ENCODE data around the gene MLLT3. TPM values are rescaled to one million over a fixed set of nuclear protein-coding genes. Genes with fewer than 3 reads are reported as not detected.

MLLT3 gene
- total RNA-seq, 3 donors from 2014 or later (not counting 1 experiment from before 2014, with no cell fraction given), result 24.3 to 26.6 (median 25.2) TPM

DNA sequence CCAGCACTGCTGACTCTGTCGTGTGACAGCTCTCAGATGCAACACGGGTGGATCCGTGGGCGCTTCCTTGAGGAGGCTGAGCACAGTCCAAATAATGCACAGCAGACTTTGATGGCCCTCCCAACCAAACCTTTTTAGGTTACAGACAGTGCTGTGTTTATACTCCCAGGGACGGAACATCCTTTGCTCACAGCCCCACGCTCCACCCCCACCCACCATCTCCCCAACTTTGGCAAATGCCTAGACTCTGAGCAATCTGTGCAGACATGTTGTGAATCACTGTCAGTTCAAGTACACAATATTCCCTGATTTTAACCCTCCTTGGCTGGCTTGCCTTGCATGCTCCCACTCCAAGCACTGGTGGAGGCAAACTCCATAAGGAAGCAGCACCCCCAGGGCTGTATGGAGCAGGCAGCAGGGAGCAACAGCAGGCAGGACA lies 324.6 kb downstream of the MLLT3 start:
- Histone ChIP-seq H3K27ac (ENCODE audit: low read length) (no peak overlapping the region), H3K4me1 (ENCODE audit: control insufficient read depth, insufficient read depth, low read length) (no peaks in the 10 kb centered on the region), H3K9me3 (ENCODE audit: control insufficient read depth, insufficient read depth, low read length) (no peaks in the 10 kb centered on the region), H3K36me3 (ENCODE audit: control insufficient read depth, insufficient read depth, low read length) (no peaks in the 10 kb centered on the region), H3K4me3 (ENCODE audit: low read length) (no peak overlapping the region), H3K27me3 (ENCODE audit: control insufficient read depth, insufficient read depth, low read length) (no peaks in the 10 kb centered on the region)
- H3K27ac Mint-ChIP-seq, result no peak overlapping the region
- no peaks in the 10 kb centered on the region for H3K4me1 Mint-ChIP-seq
- intact Hi-C loops (cut with micrococcal nuclease), result no loop called here
- ATAC-seq (peak in 1 of 3 donors; percentile 3), DNase-seq (no peak)
- H3K27me3 Mint-ChIP-seq (ENCODE audit: low read depth in 2 of 2), result peaks cover 0 to 21% of the 10 kb centered on the region in 2 donors
- H3K9me3 Mint-ChIP-seq, result no peaks in the 10 kb centered on the region
- H3K4me3 Mint-ChIP-seq, result no peak overlapping the region
- 86% methylated on average over 6 of the region's 6 CpGs for WGBS (ENCODE audit: insufficient coverage)
- no peaks in the 10 kb centered on the region for H3K36me3 Mint-ChIP-seq
- TF ChIP-seq, protein P1, sequence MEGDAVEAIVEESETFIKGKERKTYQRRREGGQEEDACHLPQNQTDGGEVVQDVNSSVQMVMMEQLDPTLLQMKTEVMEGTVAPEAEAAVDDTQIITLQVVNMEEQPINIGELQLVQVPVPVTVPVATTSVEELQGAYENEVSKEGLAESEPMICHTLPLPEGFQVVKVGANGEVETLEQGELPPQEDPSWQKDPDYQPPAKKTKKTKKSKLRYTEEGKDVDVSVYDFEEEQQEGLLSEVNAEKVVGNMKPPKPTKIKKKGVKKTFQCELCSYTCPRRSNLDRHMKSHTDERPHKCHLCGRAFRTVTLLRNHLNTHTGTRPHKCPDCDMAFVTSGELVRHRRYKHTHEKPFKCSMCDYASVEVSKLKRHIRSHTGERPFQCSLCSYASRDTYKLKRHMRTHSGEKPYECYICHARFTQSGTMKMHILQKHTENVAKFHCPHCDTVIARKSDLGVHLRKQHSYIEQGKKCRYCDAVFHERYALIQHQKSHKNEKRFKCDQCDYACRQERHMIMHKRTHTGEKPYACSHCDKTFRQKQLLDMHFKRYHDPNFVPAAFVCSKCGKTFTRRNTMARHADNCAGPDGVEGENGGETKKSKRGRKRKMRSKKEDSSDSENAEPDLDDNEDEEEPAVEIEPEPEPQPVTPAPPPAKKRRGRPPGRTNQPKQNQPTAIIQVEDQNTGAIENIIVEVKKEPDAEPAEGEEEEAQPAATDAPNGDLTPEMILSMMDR (IDR thresholded peaks at IDR 0.05), result no peak

DNA sequence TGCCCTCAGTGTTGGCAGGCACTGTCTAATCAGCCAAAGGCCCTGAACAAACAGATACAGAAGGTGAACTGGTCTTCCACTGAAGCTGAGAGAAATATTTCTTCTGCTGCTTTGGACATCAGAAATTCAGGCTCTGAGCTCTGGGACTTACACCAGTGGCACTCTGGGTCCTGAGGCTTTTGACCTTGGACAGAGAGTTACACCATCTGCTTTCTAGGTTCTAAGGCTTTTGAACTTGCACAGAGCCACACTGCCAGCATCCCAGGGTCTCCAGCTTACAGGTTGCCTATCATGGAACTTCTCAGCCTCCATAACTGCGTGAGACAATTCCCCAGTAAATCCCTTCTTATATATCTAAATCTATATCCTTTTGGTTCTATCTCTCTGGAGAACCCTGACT lies 326.7 kb downstream of the MLLT3 start:
- WGBS (ENCODE audit: insufficient coverage), result 100% methylated on average over 1 of the region's 1 CpG
- H3K9me3 Mint-ChIP-seq, result no peaks in the 10 kb centered on the region

DNA sequence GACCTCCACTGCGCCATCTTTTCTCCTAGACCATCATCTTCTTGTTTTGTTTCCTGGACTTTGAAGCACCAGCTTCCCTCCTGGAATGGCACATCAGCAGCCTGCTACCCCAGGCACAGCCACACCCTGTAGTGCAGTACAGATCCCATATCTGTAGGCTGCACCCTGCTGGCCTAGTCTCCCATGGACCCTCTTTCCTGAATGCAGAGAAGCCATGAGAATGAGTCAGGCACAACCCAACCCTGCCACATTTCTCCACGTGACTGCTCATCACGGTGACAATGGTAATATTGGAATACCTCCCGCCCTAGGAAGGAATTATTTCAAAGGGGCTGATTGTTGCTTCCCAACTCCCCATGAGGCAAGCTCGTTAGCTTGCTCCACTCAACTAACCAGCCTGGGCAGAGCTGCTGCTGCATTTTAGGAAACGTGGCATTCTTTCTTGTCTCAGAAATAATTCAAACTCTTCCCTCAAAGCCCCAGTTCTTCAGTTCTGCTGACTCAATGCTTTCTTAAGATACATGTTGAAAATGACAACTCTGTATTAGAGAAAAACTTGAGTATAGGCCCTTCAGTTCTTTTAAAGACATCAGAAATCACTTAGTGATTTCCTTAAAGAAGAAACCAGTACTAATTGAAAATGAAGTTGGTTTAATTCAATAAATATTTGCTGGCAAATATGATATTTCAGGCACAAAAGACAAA lies 328.1 kb downstream of the MLLT3 start:
- TF ChIP-seq, protein P1 (IDR thresholded peaks at IDR 0.05), result no peak
- Histone ChIP-seq H3K4me1 (ENCODE audit: control insufficient read depth, insufficient read depth, low read length) (no peaks in the 10 kb centered on the region), H3K4me3 (ENCODE audit: low read length) (no peak overlapping the region), H3K27ac (ENCODE audit: low read length) (no peak overlapping the region), H3K36me3 (ENCODE audit: control insufficient read depth, insufficient read depth, low read length) (no peaks in the 10 kb centered on the region), H3K9me3 (ENCODE audit: control insufficient read depth, insufficient read depth, low read length) (no peaks in the 10 kb centered on the region), H3K27me3 (ENCODE audit: control insufficient read depth, insufficient read depth, low read length) (no peaks in the 10 kb centered on the region)
- H3K4me1 Mint-ChIP-seq, result no peaks in the 10 kb centered on the region
- H3K27ac Mint-ChIP-seq, result no peak overlapping the region
- no peak overlapping the region for H3K4me3 Mint-ChIP-seq
- peaks cover 3 to 9% of the 10 kb centered on the region in 2 donors for H3K27me3 Mint-ChIP-seq (ENCODE audit: low read depth in 2 of 2)
- intact Hi-C loops (cut with micrococcal nuclease), result no loop called here
- no peaks in the 10 kb centered on the region for H3K9me3 Mint-ChIP-seq
- no peaks in the 10 kb centered on the region for H3K36me3 Mint-ChIP-seq
- DNase-seq, result no peak
- ATAC-seq, result no peak
- WGBS (ENCODE audit: insufficient coverage), result 95% methylated on average over 6 of the region's 6 CpGs

More for the DNA sequence above, 326.7 kb downstream of the MLLT3 start:
- no peaks in the 10 kb centered on the region for H3K4me1 ChIP-seq (ENCODE audit: control insufficient read depth, insufficient read depth, low read length)
- TF ChIP-seq, protein P1 (IDR thresholded peaks at IDR 0.05), result no peak
- H3K4me3 Mint-ChIP-seq, result no peak overlapping the region
- H3K27ac ChIP-seq (ENCODE audit: low read length), result no peak overlapping the region
- H3K9me3 ChIP-seq (ENCODE audit: control insufficient read depth, insufficient read depth, low read length), result no peaks in the 10 kb centered on the region
- H3K27ac Mint-ChIP-seq, result no peak overlapping the region
- ATAC-seq, result no peak
- no peak for DNase-seq
- peaks cover 3 to 9% of the 10 kb centered on the region in 2 donors for H3K27me3 Mint-ChIP-seq (ENCODE audit: low read depth in 2 of 2)
- H3K27me3 ChIP-seq (ENCODE audit: control insufficient read depth, insufficient read depth, low read length), result no peaks in the 10 kb centered on the region
- H3K4me3 ChIP-seq (ENCODE audit: low read length), result no peak overlapping the region
- no peaks in the 10 kb centered on the region for H3K36me3 Mint-ChIP-seq
- no peaks in the 10 kb centered on the region for H3K36me3 ChIP-seq (ENCODE audit: control insufficient read depth, insufficient read depth, low read length)
- H3K4me1 Mint-ChIP-seq, result no peaks in the 10 kb centered on the region
- intact Hi-C loops (cut with micrococcal nuclease), result no loop called here

DNA sequence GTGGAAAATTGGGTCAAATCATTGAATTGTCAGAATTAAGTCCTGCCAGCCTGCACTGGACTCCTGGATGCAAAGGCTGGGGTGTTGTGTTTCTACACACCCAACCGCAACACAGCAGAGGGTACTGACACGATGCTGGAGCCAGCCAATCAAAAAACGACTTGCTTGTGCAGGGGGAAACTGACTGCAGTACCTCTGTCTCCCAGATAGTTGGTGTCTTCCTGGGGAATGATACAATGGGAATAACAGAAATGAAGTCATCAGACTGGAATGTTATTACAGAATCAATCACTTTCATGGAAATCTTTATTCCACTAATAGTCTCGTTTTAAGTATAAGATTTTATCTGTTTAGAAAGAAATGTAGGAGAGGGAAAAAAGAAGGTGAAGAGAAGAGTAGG lies 330.3 kb downstream of the MLLT3 start:
- H3K36me3 Mint-ChIP-seq, result no peaks in the 10 kb centered on the region
- DNase-seq (no peak), ATAC-seq (no peak)
- intact Hi-C loops (cut with micrococcal nuclease), result no loop called here
- no peak overlapping the region for H3K4me3 Mint-ChIP-seq
- no peaks in the 10 kb centered on the region for H3K4me1 Mint-ChIP-seq
- peaks cover 3% of the 10 kb centered on the region for H3K9me3 ChIP-seq (ENCODE audit: control insufficient read depth, insufficient read depth, low read length)
- TF ChIP-seq, protein P1 (IDR thresholded peaks at IDR 0.05), result no peak
- no peak overlapping the region for H3K27ac Mint-ChIP-seq
- no peaks in the 10 kb centered on the region for H3K9me3 Mint-ChIP-seq
- H3K27me3 ChIP-seq (ENCODE audit: control insufficient read depth, insufficient read depth, low read length), result no peaks in the 10 kb centered on the region
- H3K4me1 ChIP-seq (ENCODE audit: control insufficient read depth, insufficient read depth, low read length), result no peaks in the 10 kb centered on the region
- peaks cover 0 to 3% of the 10 kb centered on the region in 2 donors for H3K27me3 Mint-ChIP-seq (ENCODE audit: low read depth in 2 of 2)
- no peak overlapping the region for H3K27ac ChIP-seq (ENCODE audit: low read length)
- H3K36me3 ChIP-seq (ENCODE audit: control insufficient read depth, insufficient read depth, low read length), result no peaks in the 10 kb centered on the region
- no peak overlapping the region for H3K4me3 ChIP-seq (ENCODE audit: low read length)
- WGBS (ENCODE audit: insufficient coverage), result 98% methylated on average over 3 of the region's 4 CpGs
